Measurements from ENCODE around the gene ARMC2.

ARMC2 gene

GRCh38 chr6:108848116-108848868 is at the start of gene ARMC2:
ARMC2 (plus strand) TSS chr6:108848422; CDS start chr6:108854268, 5,846 bp downstream.
- peak; percentile 77 to 83 for DNase-seq (ENCODE audit: low read depth in 1 of 2, low spot score in 1 of 2)
- no peak for TF ChIP-seq JUND (IDR thresholded peaks at IDR 0.05; ENCODE audit: low read depth)
- in situ Hi-C loops (cut with HindIII; ENCODE audit: low pct_unique_long_range_greater_than_20kb, low sequenced_read_pairs) = no loop called here

GRCh38 chr6:108798670-108799353 is 49.4 kb upstream of the ARMC2 start:
- in situ Hi-C loops (cut with HindIII; ENCODE audit: low pct_unique_long_range_greater_than_20kb, low sequenced_read_pairs) = no loop called here
- DNase-seq (ENCODE audit: low read depth in 1 of 2, low spot score in 1 of 2) = no peak
- TF ChIP-seq JUND (IDR thresholded peaks at IDR 0.05; ENCODE audit: low read depth) = no peak

- in situ Hi-C loops (cut with HindIII; ENCODE audit: low pct_unique_long_range_greater_than_20kb, low sequenced_read_pairs) = no loop called here
- DNase-seq (ENCODE audit: low read depth in 1 of 2, low spot score in 1 of 2) = no peak
- no peak for TF ChIP-seq JUND (IDR thresholded peaks at IDR 0.05; ENCODE audit: low read depth)
These were observed 48.9 kb upstream of the ARMC2 start for GRCh38 chr6:108799354-108799717.

- no peak for DNase-seq (ENCODE audit: low read depth in 1 of 2, low spot score in 1 of 2)
- TF ChIP-seq JUND (IDR thresholded peaks at IDR 0.05; ENCODE audit: low read depth) = no peak
- in situ Hi-C loops (cut with HindIII; ENCODE audit: low pct_unique_long_range_greater_than_20kb, low sequenced_read_pairs) = no loop called here
These were observed 48.4 kb upstream of the ARMC2 start for GRCh38 chr6:108799791-108800190.

- in situ Hi-C loops (cut with HindIII; ENCODE audit: low pct_unique_long_range_greater_than_20kb, low sequenced_read_pairs) = no loop called here
- DNase-seq (ENCODE audit: low read depth in 1 of 2, low spot score in 1 of 2) = no peak
- no peak for TF ChIP-seq JUND (IDR thresholded peaks at IDR 0.05; ENCODE audit: low read depth)
These were observed 47.8 kb upstream of the ARMC2 start for GRCh38 chr6:108800427-108800864.

GRCh38 chr6:108801366-108801765 is 46.9 kb upstream of the ARMC2 start:
- in situ Hi-C loops (cut with HindIII; ENCODE audit: low pct_unique_long_range_greater_than_20kb, low sequenced_read_pairs) = no loop called here
- no peak for TF ChIP-seq JUND (IDR thresholded peaks at IDR 0.05; ENCODE audit: low read depth)
- no peak for DNase-seq (ENCODE audit: low read depth in 1 of 2, low spot score in 1 of 2)

GRCh38 chr6:108803982-108804490 is 44.2 kb upstream of the ARMC2 start:
- no peak for TF ChIP-seq JUND (IDR thresholded peaks at IDR 0.05; ENCODE audit: low read depth)
- DNase-seq (ENCODE audit: low read depth in 1 of 2, low spot score in 1 of 2) = no peak
- in situ Hi-C loops (cut with HindIII; ENCODE audit: low pct_unique_long_range_greater_than_20kb, low sequenced_read_pairs) = no loop called here

GRCh38 chr6:108804956-108805355 is 43.3 kb upstream of the ARMC2 start:
- no peak for DNase-seq (ENCODE audit: low read depth in 1 of 2, low spot score in 1 of 2)
- no peak for TF ChIP-seq JUND (IDR thresholded peaks at IDR 0.05; ENCODE audit: low read depth)
- in situ Hi-C loops (cut with HindIII; ENCODE audit: low pct_unique_long_range_greater_than_20kb, low sequenced_read_pairs) = no loop called here

- no peak for DNase-seq (ENCODE audit: low read depth in 1 of 2, low spot score in 1 of 2)
- TF ChIP-seq JUND (IDR thresholded peaks at IDR 0.05; ENCODE audit: low read depth) = no peak
- in situ Hi-C loops (cut with HindIII; ENCODE audit: low pct_unique_long_range_greater_than_20kb, low sequenced_read_pairs) = no loop called here
These were observed 42.5 kb upstream of the ARMC2 start for GRCh38 chr6:108805611-108806167.

GRCh38 chr6:108806171-108806570 is 42.1 kb upstream of the ARMC2 start:
- in situ Hi-C loops (cut with HindIII; ENCODE audit: low pct_unique_long_range_greater_than_20kb, low sequenced_read_pairs) = no loop called here
- no peak for TF ChIP-seq JUND (IDR thresholded peaks at IDR 0.05; ENCODE audit: low read depth)
- no peak for DNase-seq (ENCODE audit: low read depth in 1 of 2, low spot score in 1 of 2)

GRCh38 chr6:108806665-108807064 is 41.6 kb upstream of the ARMC2 start:
- no peak for TF ChIP-seq JUND (IDR thresholded peaks at IDR 0.05; ENCODE audit: low read depth)
- DNase-seq (ENCODE audit: low read depth in 1 of 2, low spot score in 1 of 2) = no peak
- in situ Hi-C loops (cut with HindIII; ENCODE audit: low pct_unique_long_range_greater_than_20kb, low sequenced_read_pairs) = no loop called here

- in situ Hi-C loops (cut with HindIII; ENCODE audit: low pct_unique_long_range_greater_than_20kb, low sequenced_read_pairs) = no loop called here
- no peak for DNase-seq (ENCODE audit: low read depth in 1 of 2, low spot score in 1 of 2)
- no peak for TF ChIP-seq JUND (IDR thresholded peaks at IDR 0.05; ENCODE audit: low read depth)
These were observed 40.3 kb upstream of the ARMC2 start for GRCh38 chr6:108807928-108808327.

GRCh38 chr6:108809211-108809610 is 39.0 kb upstream of the ARMC2 start:
- TF ChIP-seq JUND (IDR thresholded peaks at IDR 0.05; ENCODE audit: low read depth) = no peak
- no peak for DNase-seq (ENCODE audit: low read depth in 1 of 2, low spot score in 1 of 2)
- in situ Hi-C loops (cut with HindIII; ENCODE audit: low pct_unique_long_range_greater_than_20kb, low sequenced_read_pairs) = no loop called here

Measured in T47D (cell line).